GM21717 (cell line): Measurements from ENCODE around the gene COL15A1.

ENCODE experiments used
- ATAC-seq: cut with Tn5 transposase; IDR thresholded peaks from one replicate; pipeline ENCODE4 v1.9.1; 2021; ENCODE audit warnings: mild to moderate bottlenecking, moderate library complexity; ENCODE audit not compliant: unreplicated experiment

COL15A1 gene

DNA sequence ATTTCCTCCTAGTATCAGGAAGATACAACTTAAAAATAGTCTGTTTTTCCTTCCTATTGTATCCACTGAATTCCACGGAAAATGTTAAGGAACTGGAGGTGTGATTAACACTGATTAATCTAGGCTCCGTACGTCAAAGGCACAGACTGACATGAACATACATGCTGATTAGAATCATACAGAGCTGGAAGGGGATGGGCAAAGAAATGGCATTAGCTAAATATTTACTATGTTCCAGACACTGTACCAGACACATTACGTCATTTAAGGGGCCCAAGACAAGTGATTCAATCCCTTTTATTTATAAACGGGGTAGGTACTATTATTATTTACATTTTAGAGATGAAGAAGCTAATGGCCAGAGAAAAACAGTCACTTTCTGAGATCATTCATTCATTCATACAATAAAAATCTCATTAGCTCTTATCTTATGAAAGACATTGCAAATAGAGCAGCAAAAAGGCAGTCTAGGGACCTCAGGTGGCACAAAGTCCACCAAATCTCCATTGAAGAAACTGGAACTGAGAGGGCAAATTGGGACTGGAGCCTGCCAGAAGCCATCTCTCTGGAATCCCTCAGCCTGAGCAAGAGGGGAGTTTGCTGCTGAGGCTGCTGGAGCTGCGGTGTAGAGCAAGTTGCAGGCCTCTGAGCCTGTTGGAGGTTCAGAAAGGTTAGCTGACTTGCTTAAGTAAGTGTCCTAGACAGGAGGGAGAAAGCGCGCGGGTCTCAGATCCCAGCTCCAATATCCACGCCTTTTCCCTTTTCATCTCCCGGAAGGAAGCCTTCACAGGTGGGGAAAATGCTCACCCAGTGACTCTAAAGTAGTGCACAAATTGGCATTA is 159.6 kb downstream of the COL15A1 start:
- no peak for ATAC-seq

- ATAC-seq = no peak
Observed at GRCh38 chr9:99103901-99104458, 160.3 kb downstream of the COL15A1 start.

DNA sequence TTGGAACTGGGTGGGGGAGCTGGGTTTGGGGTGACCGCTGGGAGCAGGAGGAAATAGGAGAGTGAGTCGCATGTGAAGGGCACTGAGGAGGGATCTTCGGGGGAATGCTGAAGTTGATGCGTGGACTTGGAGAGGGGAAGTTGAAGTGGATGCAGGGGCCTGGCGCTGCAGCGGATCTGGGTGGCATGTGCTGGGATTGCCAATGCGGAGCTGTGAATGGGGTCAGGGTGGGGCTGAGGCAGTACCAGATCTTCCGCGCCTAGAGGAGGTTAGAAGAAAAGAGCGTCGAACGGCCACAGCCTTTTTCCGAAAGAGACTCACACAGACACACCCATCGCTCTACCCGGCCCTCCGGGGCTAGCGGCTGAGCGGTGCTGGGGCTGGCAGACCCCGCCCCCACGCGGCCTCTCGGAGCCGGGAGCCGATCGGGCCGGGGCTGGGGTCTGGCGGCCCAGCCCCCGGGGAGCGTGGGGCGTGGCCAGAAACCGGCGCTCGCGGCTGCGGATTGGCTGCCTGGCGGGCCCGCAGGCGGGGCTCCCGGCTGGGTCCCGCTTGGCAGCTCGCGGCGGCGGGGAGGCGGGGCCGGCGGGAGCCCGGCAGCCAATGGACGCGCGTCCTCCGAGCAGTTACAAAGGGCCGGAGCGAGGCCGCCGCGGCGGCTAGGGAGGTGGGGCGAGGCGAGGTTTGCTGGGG is 160.9 kb downstream of the COL15A1 start, which contains the start of gene TGFBR1:
Gene TGFBR1 (plus strand): TSS at position 655 of the 693 bp plus-strand sequence. CDS start 93 bp downstream, outside the sequence.
- peak; percentile 83 for ATAC-seq

DNA sequence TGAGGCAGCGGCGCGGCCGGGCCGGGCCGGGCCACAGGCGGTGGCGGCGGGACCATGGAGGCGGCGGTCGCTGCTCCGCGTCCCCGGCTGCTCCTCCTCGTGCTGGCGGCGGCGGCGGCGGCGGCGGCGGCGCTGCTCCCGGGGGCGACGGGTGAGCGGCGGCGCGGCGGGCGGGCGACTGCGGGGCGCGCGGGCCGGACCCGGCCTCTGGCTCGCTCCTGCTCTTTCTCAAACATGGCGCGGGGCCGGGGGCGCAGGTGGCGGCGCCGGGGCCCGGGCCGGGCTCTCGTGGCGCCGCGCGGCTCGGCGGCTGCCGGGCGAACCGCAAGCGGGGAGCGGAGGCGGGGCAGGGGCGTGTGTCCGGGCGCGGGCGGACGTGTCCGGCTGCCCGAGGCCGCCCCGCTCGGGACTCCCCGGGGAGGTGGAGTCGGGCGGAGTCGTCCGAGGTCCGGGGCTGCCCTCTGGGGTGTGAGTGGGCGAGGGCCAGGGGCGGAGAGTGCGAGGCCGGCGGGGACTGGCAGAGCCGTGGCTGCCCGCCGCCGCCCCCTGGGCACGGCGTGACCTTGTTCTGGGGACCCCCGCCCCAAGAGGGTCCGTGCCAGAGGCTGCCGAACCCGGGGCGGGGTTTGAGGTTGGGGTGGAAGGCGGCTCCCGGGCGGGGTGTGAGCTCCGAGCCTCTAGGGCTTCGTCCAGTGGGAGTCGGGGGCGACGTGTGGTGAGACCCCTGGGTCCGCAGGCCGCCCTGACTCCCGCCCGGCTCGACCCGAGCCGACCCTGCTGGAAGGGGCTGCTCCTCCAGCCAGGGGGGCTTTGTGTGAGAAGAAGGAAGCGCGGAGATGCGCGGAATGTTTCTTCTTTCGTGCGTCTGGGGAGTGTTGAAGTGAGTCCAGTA is 161.7 kb downstream of the COL15A1 start:
- ATAC-seq = peak; percentile 50

- ATAC-seq = no peak
Observed at GRCh38 chr9:99106044-99106375, 162.3 kb downstream of the COL15A1 start.

- ATAC-seq = no peak
Observed at GRCh38 chr9:99107421-99107820, 163.7 kb downstream of the COL15A1 start.

- ATAC-seq = no peak
Observed at GRCh38 chr9:99108131-99108530, 164.4 kb downstream of the COL15A1 start.

DNA sequence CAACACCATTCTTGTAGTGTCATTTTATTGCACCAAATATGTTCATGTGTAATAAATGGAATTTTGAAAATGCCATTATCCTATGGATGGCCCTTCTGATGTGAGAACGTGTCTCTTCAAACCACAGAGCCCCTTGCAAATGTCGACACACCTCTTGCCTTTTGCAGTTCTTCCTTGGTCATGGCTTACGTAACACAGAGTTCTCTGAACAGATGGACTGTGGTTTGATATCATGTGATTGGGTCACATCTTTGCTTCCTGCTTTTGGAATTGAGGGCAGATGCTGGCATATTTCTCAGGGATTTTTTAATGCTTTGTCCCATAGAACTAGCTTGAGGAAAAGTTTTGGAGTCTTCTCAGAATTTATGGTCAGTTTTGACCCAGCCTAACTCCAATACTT is 165.8 kb downstream of the COL15A1 start:
- no peak for ATAC-seq

DNA sequence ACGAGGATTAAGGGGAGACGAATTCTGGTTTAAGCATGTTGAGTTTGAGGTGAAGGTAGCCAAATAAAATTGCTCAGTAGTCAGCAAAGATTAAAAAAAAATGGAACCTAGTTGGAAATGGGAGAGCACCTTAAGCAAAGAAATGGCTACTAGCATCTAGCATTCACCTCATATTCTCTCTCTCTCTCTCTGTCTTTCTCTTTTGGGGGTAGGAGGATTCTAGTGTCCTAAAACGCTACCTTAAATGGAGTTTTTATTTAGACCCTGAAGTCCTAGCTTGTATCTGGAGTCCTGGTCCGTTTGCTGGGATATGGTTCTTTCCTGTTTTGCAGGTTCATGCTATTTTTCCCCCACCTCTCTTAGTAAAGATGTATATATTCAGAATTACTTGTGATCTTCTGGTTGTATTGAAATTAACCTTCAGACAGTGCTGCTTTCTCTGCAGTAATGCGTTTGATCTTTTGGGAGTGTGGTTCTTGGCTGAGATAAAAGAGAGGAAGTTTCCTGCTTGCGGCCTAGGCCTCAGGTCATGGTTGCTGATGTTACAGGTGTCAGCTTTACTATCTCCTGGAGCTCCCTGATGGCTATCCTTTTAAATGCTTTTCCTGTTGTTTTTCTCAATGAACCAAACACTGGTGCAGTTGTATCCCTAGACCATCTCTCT is 169.2 kb downstream of the COL15A1 start:
- ATAC-seq = no peak

DNA sequence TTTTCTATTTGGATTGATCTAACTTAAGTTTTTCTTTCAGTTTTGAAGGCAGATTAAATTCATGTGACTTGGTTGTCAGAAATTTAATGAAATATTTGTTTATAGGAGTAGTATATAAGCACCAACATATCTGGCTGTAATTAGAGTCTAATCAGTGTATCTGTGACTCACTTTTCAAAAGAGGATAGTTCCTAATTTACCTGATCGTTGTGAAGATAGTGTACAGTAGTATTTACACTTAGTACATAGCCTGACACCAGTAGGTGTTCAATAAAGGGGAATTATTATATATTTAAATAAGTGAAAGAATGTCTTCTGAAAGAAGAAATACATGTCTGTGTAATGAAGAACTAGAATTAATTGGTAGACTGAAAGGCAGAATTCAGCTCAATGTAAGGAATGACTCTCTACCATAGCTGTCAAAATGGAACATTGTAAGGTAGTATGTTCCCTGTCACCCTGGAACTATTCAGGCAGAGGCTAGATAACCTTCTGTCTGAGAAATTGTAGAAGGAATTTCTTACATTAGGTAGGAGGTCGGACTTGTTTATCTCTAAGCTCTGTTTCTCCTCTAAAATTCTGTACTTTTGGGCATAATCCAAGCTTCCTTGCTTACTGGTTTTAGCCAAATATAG is 169.8 kb downstream of the COL15A1 start:
- ATAC-seq = no peak

DNA sequence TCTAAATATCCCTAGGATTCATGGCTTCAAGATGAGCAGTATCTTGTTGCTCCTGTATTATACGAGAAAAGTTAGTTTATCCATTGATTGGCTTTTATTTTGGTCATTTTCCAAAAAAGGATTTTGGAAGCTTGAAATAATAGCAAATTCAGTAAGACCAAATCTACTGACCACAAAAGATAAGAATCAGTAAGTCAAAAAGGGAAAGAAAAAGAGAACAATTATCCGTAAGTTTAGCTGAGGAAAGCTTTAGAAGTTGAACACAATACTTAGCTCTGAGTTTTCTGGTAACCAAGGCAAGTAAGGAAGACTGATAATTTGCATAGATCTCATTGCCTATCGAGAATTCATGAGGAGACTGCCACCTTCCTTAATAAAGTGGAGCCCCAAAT is 170.3 kb downstream of the COL15A1 start:
- ATAC-seq = no peak

GRCh38 chr9:99114846-99115500 is 171.3 kb downstream of the COL15A1 start:
- no peak for ATAC-seq

GRCh38 chr9:99116003-99116411 is 172.3 kb downstream of the COL15A1 start:
- ATAC-seq = no peak

DNA sequence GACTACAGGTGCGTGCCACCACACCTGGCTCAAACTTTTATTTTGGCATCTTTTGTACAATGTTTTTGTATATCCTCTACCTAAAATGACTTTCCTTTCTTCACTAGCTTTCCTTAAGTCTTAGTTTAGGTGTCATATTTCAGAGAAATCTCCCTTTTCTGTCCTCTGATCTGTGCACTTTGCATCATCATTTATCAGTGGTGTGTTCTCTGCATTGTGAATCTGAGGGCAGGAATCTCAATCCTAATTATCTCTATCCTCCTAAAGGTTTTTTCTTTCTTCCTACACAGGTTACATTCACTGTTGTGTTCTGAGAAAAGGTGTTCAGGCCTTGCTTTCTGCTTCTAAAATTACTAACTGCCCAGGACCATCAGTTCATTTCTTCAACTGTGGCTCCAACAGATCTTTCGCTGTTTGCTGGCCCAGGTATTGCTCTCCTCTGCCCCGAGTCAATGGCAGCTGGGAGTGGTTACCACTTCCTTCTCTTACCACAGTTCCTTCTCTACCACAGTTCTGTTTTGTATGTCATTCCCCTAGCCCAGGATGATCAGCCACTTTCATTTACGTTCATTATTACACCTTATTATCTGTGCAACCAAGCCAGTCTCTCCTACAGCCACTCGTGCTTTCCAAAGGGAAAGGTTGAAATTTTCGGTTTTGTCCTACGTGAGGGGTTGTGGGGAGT is 175.2 kb downstream of the COL15A1 start:
- peak; percentile 98 for ATAC-seq

GRCh38 chr9:99119976-99120655 is 176.4 kb downstream of the COL15A1 start:
- no peak for ATAC-seq
